ENCODE measurements around the gene CHM.

Gene CHM

GRCh38 chrX:85903692-85904471 lies 143.5 kb downstream of the CHM start:
- DNase-seq = no peak

- no peak for DNase-seq
Observed at GRCh38 chrX:85897362-85898126, 149.8 kb downstream of the CHM start.

DNA sequence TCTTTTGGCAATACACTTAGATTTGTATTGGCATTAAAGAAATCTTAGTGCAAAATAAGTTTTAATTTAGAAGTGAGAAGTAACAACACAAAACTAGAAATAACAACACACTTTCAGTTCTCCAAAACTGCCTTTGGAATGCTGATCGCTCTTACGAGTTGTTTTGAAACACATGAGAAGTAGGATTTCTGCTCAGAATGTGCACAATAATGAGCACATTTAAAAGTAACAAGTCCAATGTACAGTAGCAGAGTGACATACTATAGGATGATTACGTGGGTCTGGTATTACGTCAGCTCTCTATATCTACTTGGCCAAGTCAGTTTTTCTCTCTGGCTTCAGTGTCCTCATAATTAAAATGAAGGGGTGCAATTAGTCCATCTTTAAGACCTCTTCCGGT lies 164.8 kb downstream of the CHM start:
- DNase-seq = no peak

DNA sequence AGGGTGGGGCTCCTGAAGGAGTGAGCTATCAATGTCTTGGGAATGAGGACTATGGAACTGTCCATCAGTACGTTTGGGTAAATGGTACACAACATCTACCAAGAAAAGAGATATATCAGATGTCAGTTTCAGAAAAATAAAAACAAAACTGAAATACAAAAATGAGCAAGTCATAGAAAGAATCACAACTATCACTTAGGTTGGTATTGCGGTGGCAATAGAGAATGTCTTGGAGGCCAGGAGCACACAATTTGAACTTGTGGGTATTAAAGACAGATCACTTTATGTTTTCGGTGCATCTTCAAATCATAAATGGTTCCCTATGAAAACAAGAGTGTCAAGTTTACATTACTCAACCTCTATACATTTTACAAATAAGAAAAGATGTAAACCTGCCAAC lies 176.8 kb downstream of the CHM start:
- no peak for DNase-seq

DNA sequence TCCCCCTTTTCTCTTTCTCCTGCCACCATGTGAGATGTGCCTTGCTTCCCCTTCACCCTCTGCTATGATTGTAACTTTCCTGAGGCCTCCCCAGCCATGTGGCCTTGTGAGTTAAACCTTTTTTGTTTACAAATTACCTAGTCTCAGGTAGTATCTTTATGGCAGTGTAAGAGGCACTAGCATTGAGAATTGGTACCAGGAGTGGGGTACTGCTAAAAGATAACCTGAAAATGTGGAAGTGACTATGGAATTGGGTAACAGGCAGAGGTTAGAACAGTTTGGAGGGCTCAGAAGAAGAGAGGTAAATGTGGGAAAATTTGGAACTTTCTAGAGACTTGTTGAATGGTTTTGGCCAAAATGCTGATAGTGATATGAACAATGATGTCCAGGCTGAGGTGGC lies 182.0 kb downstream of the CHM start:
- DNase-seq = no peak

DNA sequence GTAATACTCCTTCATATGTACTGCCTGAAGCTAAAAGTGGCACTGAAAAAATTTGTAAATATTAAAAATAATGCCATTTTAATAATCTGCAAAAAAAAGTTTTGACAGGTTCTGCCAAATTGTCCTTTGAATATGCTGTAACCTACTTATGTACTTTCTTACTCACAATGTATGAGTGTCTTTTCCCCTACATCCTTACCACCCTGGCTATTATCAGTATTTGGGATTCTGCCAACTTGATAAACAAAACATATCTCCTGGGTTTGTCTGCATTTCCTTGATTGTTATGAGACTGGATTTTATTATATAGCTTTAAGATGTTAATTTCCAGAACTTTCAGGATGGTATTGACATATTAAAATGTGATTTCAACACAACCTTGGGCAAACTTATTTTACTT lies 187.9 kb downstream of the CHM start:
- DNase-seq = no peak

DNA sequence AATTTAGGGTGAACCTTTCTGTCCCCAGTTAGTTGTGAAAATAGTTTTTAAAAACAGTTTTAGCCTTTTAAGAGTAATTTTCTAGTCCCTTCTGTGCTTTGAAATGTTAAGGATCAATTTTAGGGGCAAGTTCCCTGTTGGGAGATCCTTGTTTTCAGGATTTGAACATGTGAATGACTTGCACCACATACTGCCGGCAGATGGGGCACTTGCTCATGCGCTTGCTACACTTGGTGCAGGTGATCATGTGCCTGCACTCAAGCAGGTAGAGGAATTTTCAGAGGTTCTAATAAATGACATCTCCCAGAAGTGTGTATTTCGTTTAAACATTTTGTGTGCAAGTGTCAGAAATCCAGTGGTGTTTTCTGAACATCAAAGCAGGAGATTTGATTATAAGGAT lies 195.9 kb downstream of the CHM start:
- DNase-seq = no peak

DNA sequence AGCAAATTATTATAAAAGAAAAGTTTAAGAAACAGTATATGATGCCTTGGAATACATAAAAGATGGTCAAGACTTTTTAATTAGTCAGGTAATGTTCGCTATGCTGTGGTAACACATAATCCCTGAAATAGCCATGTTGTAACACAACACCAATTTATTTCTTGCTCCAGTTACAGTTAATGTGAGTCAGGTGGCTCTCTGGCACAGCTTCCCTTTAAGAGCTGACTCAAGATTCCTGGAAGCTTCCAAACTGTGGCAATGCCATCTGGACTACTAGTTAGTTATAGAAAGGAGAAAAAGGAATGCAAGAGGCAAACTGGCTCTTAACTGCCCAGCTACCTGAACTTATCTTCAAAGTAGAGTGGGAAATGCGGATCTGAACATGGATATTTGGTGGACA lies 210.5 kb downstream of the CHM start:
- DNase-seq = no peak

DNA sequence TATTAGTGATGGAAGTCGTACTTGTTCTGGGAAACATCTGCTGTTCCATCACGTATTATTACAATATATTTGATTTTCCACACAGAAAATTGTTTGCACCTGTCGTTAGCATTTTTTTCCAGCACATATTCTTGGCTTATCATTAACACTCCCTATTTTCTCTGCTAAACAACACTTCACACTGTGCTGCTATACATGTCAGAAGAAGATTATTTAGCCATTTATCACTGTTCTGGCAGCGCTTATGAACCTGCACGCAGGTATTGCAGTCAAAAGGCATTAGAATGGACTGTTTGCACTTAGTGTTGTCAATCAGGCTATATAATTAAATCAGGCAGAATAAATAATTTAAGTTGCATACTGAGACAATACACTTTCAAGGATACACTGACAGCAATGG lies 218.6 kb downstream of the CHM start:
- DNase-seq = no peak

DNA sequence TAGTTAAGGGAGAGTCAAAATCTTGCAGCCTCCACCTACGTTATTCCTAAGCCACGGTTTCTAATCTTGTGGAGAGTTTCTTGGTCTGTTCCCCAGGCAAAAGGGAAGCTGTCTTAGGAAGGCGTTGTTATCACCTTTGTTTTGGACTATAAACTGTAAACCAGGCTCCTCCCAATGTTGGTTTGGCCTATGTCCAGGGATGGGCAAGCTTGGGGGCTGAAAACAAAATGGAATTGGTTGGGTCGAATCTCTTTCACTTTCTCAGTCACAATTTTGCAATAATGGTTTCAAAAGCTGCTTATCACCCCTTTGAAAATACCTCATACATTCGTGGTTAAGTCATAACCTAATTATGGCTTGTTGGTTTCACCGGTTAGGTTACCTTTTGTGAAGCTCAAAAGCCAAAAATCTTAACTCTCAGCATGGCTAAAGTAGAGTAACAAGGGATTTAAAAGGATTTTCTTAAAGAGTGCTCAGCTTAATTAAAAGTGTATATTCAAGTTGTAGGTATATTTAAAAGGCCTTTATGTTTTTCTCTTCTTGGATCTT lies 232.1 kb downstream of the CHM start:
- DNase-seq = no peak
